AG09319 (cell line): ENCODE data around the gene PDE10A.
"Not testable (repeated sequence)": the region's sequence is repeated elsewhere in the genome, so short reads cannot be mapped to it uniquely, and the experiment has no call there.

Experiments used
- DNase-seq: peaks from one replicate; pipeline ENCODE4 v3.0.0-alpha.2; 2010; ENCODE audit warnings: low read depth; ENCODE audit errors: extremely low read depth
- CTCF ChIP-seq: IDR thresholded peaks from 2 replicates; pipeline ENCODE4 v1.5.1; 2011; ENCODE audit warnings: low read depth, mild to moderate bottlenecking, inconsistent platforms, low read length, moderate library complexity

PDE10A gene

DNA sequence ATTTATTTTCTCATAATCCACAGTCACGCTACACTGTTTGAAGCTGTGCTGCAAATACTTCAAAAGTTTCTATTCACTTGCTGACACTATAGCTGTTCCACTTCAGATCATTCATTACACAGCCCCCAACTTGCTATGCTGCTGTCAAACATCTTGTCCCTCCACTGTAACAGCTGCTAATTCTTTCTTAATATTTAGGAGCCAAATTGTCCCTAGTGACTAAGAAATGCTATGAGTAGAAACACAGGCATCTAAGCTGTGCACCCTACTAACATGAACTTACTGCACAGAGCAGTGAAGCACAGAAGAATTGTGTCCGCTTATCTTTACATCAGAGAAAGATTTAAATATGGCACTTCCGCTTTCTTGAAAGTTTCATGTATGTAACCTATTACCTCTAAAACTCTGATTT, 91.3 kb downstream of the PDE10A start:
- no peak for DNase-seq
- TF ChIP-seq CTCF: no peak

DNA sequence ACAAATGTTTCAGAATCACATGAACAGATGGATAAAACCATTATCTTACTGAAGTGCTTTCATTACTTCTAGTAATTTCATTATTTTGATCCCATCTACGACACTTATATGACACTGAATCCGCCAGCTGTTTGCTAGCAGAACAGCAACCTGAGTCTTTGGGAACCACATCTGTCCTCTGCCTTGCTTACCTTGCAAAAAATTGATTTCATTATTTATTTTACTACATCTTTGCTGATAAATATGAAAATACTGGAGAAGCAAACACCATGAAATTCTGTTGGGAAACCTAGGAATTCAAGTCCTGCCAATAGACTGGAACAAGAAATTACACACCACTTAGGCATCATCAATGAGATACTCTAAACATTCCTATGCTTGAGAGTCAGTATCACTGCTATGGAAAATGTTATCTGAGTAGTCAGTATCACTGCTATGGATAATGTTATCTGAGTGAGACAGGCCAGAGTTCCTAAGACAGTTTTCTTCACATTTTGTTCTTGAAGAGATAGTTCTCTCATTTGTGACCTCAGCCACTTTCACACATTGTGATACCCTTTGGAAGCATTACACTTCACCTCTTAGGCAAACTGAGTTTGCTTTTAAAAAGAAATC, 91.9 kb downstream of the PDE10A start:
- no peak for TF ChIP-seq CTCF
- DNase-seq: no peak

- TF ChIP-seq CTCF: no peak
- DNase-seq: no peak
Observed at GRCh38 chr6:165568326-165568725, 94.7 kb downstream of the PDE10A start.

DNA sequence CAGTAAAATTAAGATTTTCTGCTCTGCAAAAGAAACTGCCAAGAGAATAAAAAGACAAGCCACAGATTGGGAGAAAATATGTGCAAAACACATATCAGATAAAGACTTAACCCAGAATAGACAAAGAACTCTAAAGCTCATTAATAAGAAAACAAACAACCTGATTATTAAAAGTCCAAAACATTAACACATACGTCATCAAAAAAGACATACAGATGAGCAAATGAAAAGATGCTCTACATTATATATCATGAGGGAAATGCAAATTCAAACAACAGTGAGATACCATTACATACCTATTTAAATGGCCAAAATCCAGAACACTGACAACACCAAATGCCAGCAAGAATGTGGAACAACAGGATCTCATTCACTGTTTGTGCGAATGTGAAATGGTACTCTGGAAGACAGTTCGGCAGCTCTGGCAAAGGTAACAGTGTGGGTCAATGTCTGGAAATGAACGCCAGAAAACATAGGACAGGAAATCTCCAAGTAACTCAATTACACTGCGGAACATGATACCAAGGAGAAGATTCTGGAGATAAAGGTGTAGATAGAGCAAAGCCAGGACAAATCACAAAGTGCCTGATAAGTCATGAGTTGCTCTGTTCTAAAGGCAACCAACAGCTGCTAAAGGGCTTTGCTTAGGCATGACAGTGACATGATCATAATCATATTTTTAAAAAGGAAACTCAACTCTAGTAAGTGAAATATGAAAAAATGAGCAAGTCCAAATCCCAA, 96.8 kb downstream of the PDE10A start:
- no peak for DNase-seq
- TF ChIP-seq CTCF: no peak

DNA sequence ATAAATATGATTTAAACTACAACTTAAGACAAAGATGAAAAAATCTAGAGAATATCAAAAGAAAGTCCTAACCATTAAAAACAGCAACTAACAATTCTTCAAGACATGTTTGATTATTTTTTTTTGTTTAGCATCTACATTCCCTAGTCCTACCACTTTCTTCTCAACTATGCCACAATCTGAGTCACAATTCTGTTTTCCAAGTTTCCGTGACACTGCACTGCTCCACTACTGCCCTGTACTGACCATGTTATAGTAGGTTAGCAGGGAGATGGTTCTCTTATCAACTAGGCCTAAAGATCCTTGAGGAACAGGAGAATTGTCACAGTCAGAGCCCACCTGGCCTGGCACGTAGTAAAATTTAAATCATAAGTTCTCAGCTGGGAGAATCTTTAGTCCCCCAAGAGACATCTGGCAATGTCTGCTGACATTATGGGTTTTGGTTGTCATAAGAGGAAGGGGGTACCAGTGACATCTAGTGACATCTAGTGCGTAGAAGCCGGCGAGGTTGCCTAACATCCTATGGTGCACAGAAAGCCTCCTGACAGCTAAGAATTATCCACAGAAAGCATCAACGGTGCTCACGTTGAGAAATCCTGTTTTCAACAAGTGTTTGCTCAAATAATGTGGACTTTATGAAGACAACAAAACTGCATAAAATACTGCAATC, 100.5 kb downstream of the PDE10A start:
- DNase-seq: no peak
- TF ChIP-seq CTCF: no peak

DNA sequence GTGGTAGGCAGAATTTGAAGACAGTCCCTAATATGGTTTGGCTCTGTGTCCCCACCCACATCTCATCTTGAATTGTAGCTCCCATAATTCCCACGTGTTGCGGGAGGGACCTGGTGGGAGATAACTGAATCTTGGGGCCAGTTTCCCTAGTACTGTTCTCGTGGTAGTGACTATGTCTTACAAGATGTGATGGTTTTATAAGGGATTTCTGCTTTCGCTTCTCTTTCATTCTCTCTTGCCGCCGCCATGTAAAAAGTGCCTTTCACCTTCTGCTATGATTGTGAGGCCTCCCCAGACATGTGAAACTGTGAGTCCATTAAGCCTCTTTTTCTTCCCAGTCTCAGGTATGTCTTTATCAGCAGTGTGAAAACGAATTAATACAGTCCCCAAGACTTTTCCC, 103.4 kb downstream of the PDE10A start:
- TF ChIP-seq CTCF: no peak
- no peak for DNase-seq

- DNase-seq: not testable (repeated sequence)
Observed at GRCh38 chr6:165558097-165558496, 104.9 kb downstream of the PDE10A start.
